Ovary (tissue), 9 donors: Measurements from ENCODE around the gene CORO1C. TPM values are rescaled to one million over a fixed set of nuclear protein-coding genes. Genes with fewer than 3 reads are reported as not detected.

ENCODE experiments used
- DNase-seq, 5 donors: peaks; one replicate each; pipeline ENCODE4 v3.0.0-alpha.2; 2019 to 2020
- H3K27ac ChIP-seq, 2 donors: fragments of 200-600 bp; one replicate each; pipeline versions ENCODE4 v1.5.1 to v1.8.0; 2019 to 2022
- H3K27me3 ChIP-seq: fragments of 200-600 bp; one replicate; pipeline ENCODE4 v1.8.0; 2022
- H3K36me3 ChIP-seq: fragments of 200-600 bp; sonication (generic); one replicate; pipeline ENCODE4 v1.5.1; 2019
- H3K4me1 ChIP-seq: one replicate; pipeline ENCODE4 v1.8.1; 2013; ENCODE audit warnings: mild to moderate bottlenecking, moderate library complexity; ENCODE audit not compliant: insufficient read depth
- H3K4me3 ChIP-seq: fragments of 200-600 bp; sonication (generic); one replicate; pipeline ENCODE4 v1.5.1; 2017
- H3K9me3 ChIP-seq, 2 donors: fragments of 200-600 bp in 1 of 2; sonication (generic) in 1 of 2; one replicate each; pipeline versions ENCODE4 v1.5.1 to v1.8.1; 2013 to 2019; ENCODE audit warnings: mild to moderate bottlenecking in 1 of 2, moderate library complexity in 1 of 2
- CTCF ChIP-seq, 3 donors: fragments of 450-650 bp in 2 of 3; fragments of 200-600 bp in 1 of 3; IDR thresholded peaks; one replicate each; pipeline versions ENCODE4 v1.5.1 to v1.8.0; 2016 to 2022; ENCODE audit warnings: antibody characterized with exemption in 3 of 3, mild to moderate bottlenecking in 1 of 3
- EP300 ChIP-seq: sonication (generic); formaldehyde crosslinking; IDR thresholded peaks from one replicate; pipeline ENCODE4 v1.6.1; 2017; ENCODE audit warnings: antibody characterized with exemption
- POLR2A ChIP-seq: fragments of 450-650 bp; IDR thresholded peaks from one replicate; pipeline ENCODE4 v1.6.1; 2017; ENCODE audit warnings: antibody characterized with exemption, mild to moderate bottlenecking, moderate library complexity
- WGBS, 3 donors: extraction: QIAGEN DNeasy Blood & Tissue Kit in 1 of 3; methylation state at CpG; one replicate each; pipeline versions ENCODE4 v1.1.5 to v1.1.7; 2013 to 2017; 5-methylcytosine and 5-hydroxymethylcytosine counted together
- intact Hi-C, 4 donors: fragments of 100-400 bp; cut with DNase I; formaldehyde crosslinking; loops; one replicate each; pipeline versions ENCODE4 v1.11.0 to v1.15.1; 2022 to 2023
- polyA plus RNA-seq, 2 donors: library from polyadenylated mRNA; stranded (reverse); fragments of 200-250 nt in 1 of 2; fragments of 350-450 nt in 1 of 2; fragmentation: Illumina TruSeq in 1 of 2; extraction: RNeasy Lipid Tissue Mini Kit (QIAGEN cat#74804) in 1 of 2; gene quantifications; one replicate each; pipeline ENCODE4 v1.2.3, GENCODE V29; 2013 to 2014
- total RNA-seq, 7 donors: library from RNA; depleted of rRNA in 2 of 7; stranded (reverse); fragments of >200 nt in 2 of 7; fragmentation: NEBNext Ultra II Directional in 3 of 7; extraction: Animal tissue kit (Norgen Biotek cat#: 25700) in 3 of 7; gene quantifications; one replicate each; pipeline versions ENCODE4 v1.1.0 to v1.2.4, GENCODE V29; 2016 to 2023
- donor health status: DM: no; HTN: no; CAD: no; lungs with moderate emphysema.
- donor health status: DM: no; HTN: no; CAD: no.
- donor health status: Bipolar disorder and iron deficiency.
- donor health status: DM: yes; HTN: yes; CAD: no.
- donor health status: DM: no; HTN: no; CAD: no.
- donor health status: DM: yes; HTN: yes; CAD: no.

Gene CORO1C
- total and polyA plus RNA-seq, 9 donors = 35.1 to 143 (median 113) TPM

DNA sequence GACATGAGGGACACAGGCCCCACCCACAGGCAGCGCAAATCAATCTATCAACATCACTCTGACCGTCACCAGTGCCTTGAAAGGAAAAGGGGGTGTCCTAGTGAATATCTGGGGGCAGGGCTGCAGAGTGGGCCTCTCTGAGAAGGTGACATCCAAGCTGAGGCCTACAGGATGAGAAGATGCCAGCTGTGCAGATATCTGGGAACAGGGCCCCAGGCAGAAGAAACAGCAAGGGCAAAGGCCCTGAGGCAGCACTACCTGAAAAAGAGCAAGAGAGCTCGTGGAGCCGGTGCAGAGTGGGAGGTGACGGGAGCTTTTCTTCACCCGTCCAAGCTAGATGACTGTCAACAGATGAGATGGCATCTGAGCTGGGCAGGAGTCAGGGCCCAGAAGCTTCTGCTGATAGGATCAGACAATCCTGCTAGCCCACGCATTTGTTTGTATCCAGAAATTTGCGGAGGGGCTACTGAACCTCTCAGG lies 120.9 kb downstream of the CORO1C start:
- H3K4me3 ChIP-seq = no peak overlapping the region
- H3K27ac ChIP-seq = no peak overlapping the region
- no peaks in the 10 kb centered on the region for H3K9me3 ChIP-seq
- TF ChIP-seq CTCF (IDR thresholded peaks at IDR 0.05) (no peak), EP300 (no peak), POLR2A (no peak)
- no peaks in the 10 kb centered on the region for H3K27me3 ChIP-seq
- intact Hi-C loops = no loop called here
- H3K4me1 ChIP-seq = peaks cover 6% of the 10 kb centered on the region
- WGBS, 3 donors = 92 to 94% (median 93%) methylated on average over 8 of the region's 8 CpGs
- no peak for DNase-seq
- no peaks in the 10 kb centered on the region for H3K36me3 ChIP-seq

- Histone ChIP-seq H3K36me3 (no peaks in the 10 kb centered on the region), H3K4me3 (no peak overlapping the region), H3K27ac (no peak overlapping the region), H3K27me3 (no peaks in the 10 kb centered on the region), H3K9me3 (no peaks in the 10 kb centered on the region), H3K4me1 (peaks cover 8% of the 10 kb centered on the region)
- peak; percentile 83 to 92 (median 88) for DNase-seq
- TF ChIP-seq POLR2A (no peak), CTCF (IDR thresholded peaks at IDR 0.05) (no peak), EP300 (no peak)
- 17 to 24% (median 20%) methylated on average over 19 to 21 of the region's 21 CpGs for WGBS, 3 donors
- intact Hi-C loops = no loop called here
These were observed 121.6 kb downstream of the CORO1C start for GRCh38 chr12:108609537-108610335.

DNA sequence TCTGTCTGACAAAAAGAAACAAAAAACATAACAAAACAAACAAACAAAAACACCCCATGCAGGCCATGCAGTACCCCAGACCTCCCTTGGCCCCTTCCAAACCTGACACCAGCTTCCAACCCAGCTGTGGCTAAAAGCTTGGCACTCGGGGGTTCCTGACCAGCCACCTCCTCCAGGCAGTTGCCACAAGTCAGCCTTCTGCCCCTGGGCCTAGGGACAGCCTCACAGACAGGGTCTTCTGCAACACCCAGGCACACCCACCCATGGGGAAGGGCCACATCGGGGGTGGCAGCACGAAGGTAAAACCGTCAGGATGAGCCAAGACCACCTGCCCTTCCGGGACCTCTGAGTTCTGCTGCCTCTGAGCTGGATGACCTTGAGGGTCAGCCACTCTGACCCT lies 122.7 kb downstream of the CORO1C start:
- Histone ChIP-seq H3K4me1 (peaks cover 8% of the 10 kb centered on the region), H3K4me3 (no peak overlapping the region), H3K27ac (no peak overlapping the region), H3K9me3 (no peaks in the 10 kb centered on the region), H3K27me3 (no peaks in the 10 kb centered on the region), H3K36me3 (no peaks in the 10 kb centered on the region)
- DNase-seq = no peak
- intact Hi-C loops = no loop called here
- no peak for TF ChIP-seq EP300
- no peak for TF ChIP-seq POLR2A
- TF ChIP-seq CTCF (IDR thresholded peaks at IDR 0.05) = no peak
- 75 to 87% (median 76%) methylated on average over 5 of the region's 5 CpGs for WGBS, 3 donors

DNA sequence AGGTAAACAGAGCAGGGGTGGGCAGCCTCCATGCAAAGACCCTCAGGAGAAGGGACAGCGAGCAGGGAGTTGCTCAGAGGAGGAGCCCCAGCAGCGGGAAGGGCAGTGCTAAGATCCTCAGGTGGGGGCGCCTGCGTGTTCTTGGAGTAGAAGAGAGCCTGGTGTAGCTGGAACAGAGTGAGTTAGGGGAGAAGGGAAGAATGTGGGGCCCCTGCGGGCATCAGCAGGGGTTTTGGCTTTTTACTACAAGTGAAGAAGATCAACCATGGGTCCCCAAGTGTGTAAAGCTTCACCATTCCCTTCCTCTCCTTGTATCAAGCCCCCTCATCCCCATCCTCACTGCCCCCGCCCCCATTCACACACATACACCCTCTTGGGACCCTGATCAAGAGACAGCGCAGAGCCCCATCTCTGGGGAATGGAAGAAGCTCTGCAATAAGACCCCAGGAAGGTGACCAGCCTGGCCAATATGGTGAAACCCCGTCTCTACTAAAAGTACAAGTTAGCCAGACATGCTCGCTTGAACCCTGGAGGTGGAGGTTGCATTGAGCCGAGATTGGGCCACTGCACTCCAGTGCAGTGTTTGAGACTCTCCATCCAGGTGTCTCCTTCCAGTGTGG lies 123.2 kb downstream of the CORO1C start:
- Histone ChIP-seq H3K27ac (no peak overlapping the region), H3K36me3 (no peaks in the 10 kb centered on the region), H3K9me3 (no peaks in the 10 kb centered on the region), H3K4me1 (peaks cover 8% of the 10 kb centered on the region), H3K4me3 (no peak overlapping the region), H3K27me3 (no peaks in the 10 kb centered on the region)
- TF ChIP-seq CTCF (IDR thresholded peaks at IDR 0.05) = no peak
- no peak for TF ChIP-seq EP300
- no peak for TF ChIP-seq POLR2A
- DNase-seq = no peak
- 93 to 97% (median 95%) methylated on average over 10 of the region's 10 CpGs for WGBS, 3 donors
- intact Hi-C loops = no loop called here
